SIG-M5 (cell line): ENCODE measurements around the gene TICAM2.

Experiments
- DNase-seq: peaks from one replicate; lab custom pipeline; 2025; lab: John Stamatoyannopoulos, UW

Gene TICAM2

DNA sequence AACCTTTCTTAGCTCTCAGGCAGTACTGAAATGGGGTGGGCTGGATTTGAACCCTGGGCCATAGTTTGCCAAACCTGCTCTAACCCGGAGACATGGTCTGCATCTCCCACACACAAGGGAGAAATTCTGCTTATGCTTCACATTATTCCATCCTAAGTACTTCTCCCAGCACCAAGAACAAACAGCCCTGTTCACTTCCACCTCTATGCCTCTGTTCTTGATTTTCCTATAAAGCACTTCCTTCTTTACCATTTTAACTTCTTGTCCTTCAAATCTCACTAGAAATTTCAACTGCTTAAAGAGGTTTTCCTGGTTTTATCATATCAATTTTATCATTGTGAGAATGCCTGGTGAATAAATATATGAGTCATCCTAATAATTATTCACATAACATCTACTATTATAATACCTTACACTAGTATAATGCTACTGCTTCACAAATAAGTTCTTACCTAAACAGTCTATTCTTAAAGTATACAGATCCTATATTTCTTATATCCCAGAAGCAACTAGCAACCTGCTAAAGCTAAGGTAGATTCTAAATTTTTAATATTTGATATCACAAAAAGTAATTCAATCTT is 70.4 kb downstream of the TICAM2 start:
- DNase-seq, result no peak

DNA sequence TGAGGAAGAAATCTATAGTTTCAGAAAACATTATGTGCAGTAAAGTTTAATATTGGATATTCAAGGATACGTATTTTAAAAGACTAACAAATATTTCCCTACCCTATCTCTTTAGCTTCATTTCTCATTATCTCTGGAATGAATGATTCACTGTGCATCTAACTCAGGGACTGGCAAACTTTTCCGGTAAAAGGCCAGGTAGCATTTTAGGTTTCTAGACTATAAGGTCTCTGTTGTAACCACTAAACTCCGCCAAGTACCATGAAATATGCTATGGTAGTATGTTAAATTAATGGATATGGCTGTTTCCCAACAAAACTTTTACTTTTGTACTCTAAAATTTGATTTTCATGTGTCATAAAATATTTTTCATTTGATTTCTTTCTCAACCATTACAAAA is 70.9 kb downstream of the TICAM2 start:
- DNase-seq, result no peak

DNA sequence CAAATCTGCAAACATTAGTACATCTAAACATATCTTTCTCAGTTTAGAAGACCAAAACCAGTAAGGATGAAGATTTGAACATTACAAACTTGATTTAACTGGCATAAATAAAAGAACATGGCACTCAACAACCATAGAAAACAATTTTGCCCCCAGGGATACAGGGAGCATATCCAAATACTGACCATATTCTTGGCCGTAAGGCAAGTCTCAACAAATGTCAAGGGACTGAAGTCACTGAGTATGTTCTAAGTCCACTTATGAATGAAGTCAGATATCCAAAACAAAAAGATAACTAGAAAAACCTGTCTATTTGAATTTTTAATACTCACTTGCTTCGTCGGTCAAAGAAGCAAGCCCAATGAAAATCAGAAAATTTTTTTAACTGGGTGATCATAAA is 71.9 kb downstream of the TICAM2 start:
- DNase-seq, result no peak
